HG03196 (cell line): Measurements from ENCODE around the gene SDR9C7.
"Not testable (repeated sequence)": the region's sequence is repeated elsewhere in the genome, so short reads cannot be mapped to it uniquely, and the experiment has no call there.

Source experiments
- ATAC-seq: cut with Tn5 transposase; IDR thresholded peaks from one replicate; pipeline ENCODE4 v1.9.1; 2021; ENCODE audit not compliant: unreplicated experiment

SDR9C7 gene

GRCh38 chr12:56933826-56934625 lies at the start of gene SDR9C7:
Gene SDR9C7, minus strand, starts transcription at chr12:56934408. Its CDS starts 147 bp downstream, at chr12:56934261.
- ATAC-seq = no peak

DNA sequence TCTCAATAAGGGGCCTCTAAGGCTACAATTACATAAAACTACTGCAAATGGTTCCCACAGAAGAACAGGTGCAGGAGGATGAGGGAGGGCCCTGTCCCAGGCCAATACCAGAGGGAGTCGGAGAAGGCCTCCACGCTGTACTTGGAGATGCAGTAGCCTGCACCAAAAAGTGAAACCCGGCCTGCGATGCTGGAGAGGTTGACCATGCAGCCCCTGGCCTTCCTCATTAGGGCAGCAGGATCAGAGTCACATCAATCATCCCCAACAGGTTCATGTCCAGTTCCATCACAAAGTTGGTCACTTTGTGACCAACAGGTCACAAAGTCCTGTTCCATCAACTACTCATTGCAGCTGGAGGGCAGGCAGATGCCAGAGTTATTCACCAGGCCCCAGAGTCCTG lies 49.2 kb upstream of the SDR9C7 start:
- ATAC-seq = no peak

DNA sequence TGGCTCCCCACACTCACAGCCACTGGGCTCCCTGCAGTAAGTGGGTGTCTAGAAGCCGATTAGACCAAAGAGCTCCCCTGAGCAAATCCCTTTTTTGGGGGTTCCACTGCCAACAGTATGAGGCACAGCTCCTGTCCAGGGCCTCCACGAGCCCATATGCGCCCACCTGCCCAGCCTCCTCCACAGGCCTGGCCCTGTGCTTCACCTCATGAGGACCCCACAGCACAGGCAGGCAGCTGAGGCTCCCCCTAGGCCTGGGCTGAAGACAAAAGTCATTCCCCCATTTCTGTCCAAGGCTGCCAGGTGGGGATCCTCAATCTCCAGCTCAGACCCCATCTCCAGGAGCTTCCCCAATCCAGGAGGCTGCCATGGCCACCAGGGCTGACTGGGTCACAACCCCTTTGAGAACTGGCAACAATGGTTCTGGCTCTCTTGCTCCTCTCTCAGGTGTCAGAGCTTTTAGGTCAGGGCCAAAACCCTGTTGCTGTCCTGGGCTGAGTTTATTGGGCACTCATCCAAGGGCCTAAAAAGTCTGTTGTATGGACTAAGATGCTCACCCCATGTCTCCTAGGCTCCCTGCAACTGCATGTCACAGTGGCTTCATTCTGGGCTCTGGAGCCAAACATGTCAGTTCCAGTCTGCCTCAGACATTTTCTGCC lies 48.5 kb upstream of the SDR9C7 start:
- not testable (repeated sequence) for ATAC-seq

GRCh38 chr12:56980941-56981530 lies 46.8 kb upstream of the SDR9C7 start:
- no peak for ATAC-seq

DNA sequence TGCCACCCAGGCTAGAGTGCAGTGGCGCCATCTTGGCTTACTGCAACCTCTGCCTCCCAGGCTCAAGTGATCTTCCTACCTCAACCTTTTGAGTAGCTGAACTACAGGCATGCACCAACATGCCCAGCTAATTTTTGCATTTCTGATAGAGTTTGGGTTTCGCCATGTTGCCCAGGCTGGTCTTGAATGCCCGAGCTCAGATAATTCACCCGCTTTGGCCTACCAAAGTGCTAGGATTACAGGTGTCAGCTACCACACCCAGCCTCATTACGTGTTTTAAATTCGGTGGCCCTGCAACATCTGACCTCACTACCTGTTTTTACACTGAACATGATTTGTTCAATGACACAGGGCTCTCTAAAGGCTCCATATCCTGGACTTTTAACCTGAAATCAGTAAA lies 46.1 kb upstream of the SDR9C7 start:
- no peak for ATAC-seq

- ATAC-seq = no peak
These were observed 45.4 kb upstream of the SDR9C7 start for GRCh38 chr12:56979628-56980027.

GRCh38 chr12:56978397-56979138 lies 44.4 kb upstream of the SDR9C7 start:
- ATAC-seq = no peak

DNA sequence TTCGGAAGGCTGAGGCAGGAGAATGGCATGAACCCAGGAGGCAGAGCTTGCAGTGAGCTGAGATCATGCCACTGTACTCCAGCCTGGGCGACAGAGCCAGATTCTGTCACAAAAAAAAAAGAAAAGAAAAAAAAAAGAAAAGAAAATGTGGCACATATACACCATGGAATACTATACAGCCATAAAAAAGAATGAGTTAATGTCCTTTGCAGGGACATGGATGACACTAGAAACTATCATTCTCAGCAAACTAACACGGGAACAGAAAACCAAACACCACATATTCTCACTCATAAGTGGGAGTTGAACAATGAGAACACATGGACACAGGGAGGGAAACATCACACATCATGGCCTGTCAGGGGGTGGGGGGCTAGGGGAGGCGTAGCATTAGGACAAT lies 43.2 kb upstream of the SDR9C7 start:
- not testable (repeated sequence) for ATAC-seq

GRCh38 chr12:56974224-56974623 lies 40.0 kb upstream of the SDR9C7 start:
- not testable (repeated sequence) for ATAC-seq

DNA sequence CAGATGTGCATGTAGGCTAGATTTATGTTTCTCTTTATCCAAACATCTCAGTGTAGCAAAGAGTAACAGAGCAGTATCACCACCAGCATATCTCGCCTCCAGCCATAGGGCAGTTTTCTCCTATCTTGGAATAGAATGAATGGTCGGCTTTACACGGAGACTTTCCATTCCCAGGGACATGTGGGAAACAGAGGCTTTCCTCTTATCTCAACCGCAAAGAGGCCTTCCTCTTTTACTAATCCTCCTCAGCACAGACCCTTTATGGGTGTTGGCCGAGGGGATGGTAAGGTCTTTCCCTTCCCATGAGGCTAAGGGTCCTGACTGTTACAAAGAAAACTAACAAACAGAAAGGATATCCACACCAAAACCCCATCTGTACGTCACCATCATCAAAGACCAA lies 34.7 kb upstream of the SDR9C7 start:
- ATAC-seq = not testable (repeated sequence)

DNA sequence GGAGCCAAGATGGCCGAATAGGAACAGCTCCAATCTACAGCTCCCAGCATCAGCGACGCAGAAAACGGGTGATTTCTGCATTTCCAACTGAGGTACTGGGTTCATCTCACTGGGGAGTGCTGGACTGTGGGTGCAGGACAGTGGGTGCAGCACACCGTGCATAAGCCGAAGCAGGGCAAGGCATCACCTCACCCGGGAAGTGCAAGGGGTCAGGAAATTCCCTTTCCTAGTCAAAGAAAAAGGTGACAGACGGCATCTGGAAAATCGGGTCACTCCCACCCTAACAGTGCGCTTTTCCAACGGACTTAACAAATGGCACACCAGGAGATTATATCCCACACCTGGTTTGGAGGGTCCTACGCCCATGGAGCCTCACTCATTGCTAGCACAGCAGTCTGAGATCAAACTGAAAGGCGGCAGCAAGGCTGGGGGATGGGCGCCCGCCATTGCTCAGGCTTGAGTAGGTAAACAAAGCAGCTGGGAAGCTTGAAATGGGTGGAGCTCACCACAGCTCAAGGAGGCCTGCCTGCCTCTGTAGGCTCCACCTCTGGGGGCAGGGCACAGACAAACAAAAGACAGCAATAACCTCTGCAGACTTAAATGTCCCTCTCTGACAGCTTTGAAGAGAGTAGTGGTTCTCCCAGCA lies 31.9 kb upstream of the SDR9C7 start:
- ATAC-seq = not testable (repeated sequence)

DNA sequence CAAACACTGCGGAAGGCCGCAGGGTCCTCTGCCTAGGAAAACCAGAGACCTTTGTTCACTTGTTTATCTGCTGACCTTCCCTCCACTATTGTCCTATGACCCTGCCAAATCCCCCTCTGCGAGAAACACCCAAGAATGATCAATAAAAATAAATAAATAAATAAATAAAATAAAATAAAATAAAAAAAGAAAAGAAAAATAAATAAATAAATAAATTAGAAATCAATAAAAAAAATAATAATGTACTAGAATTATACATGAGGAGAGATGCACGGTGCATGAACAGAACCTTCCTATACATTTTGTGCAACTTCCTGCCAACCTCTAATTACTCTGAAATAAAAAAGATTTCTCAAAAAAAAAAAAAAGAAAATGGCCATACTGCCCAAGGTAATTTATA lies 30.9 kb upstream of the SDR9C7 start:
- not testable (repeated sequence) for ATAC-seq

DNA sequence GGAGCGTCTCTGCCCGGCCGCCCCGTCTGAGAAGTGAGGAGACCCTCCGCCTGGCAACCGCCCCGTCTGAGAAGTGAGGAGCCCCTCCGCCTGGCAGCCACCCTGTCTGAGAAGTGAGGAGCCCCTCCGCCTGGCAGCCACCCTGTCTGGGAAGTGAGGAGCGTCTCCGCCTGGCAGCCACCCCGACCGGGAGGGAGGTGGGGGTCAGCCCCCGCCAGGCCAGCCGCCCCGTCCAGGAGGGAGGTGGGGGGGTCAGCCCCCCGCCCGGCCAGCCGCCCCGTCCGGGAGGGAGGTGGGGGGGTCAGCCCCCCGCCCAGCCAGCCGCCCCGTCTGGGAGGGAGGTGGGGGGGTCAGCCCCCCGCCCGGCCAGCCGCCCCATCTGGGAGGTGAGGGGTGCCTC lies 29.3 kb upstream of the SDR9C7 start:
- not testable (repeated sequence) for ATAC-seq

DNA sequence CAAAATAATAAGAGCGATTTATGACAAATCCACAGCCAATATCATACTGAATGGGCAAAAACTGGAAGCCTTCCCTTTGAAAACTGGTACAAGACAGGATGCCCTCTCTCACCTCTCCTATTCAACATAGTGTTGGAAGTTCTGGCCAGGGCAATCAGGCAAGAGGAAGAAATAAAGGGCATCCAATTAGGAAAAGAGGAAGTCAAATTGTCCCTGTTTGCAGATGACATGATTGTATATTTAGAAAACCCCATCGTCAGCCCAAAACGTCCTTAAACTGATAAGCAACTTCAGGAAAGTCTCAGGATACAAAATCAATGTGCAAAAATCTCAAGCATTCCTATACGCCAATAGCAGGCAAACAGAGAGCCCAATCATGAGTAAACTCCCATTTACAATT lies 28.0 kb upstream of the SDR9C7 start:
- ATAC-seq = not testable (repeated sequence)

DNA sequence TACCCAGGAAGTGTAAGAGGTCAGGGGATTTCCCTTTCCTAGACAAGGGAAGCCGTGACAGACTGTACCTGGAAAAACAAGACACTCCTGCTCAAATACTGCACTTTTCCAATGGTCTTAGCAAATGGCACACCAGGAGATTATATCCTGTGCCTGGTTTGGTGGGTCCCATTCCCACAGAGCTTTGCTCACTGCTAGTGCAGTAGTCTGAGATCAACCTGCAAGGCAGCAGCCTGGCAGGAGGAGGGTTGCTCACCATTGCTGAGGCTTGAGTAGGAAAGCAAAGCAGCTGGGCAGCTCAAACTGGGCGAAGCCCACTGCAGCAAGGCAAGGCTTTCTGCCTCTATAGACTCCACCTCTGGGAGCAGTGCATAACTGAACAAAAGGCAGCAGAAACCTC lies 24.2 kb upstream of the SDR9C7 start:
- no peak for ATAC-seq

- no peak for ATAC-seq
These were observed 23.2 kb upstream of the SDR9C7 start, which contains the start of gene RDH16 for GRCh38 chr12:56957229-56958052. Gene RDH16, minus strand, starts transcription at chr12:56957608. Its CDS starts 146 bp downstream, at chr12:56957462.

DNA sequence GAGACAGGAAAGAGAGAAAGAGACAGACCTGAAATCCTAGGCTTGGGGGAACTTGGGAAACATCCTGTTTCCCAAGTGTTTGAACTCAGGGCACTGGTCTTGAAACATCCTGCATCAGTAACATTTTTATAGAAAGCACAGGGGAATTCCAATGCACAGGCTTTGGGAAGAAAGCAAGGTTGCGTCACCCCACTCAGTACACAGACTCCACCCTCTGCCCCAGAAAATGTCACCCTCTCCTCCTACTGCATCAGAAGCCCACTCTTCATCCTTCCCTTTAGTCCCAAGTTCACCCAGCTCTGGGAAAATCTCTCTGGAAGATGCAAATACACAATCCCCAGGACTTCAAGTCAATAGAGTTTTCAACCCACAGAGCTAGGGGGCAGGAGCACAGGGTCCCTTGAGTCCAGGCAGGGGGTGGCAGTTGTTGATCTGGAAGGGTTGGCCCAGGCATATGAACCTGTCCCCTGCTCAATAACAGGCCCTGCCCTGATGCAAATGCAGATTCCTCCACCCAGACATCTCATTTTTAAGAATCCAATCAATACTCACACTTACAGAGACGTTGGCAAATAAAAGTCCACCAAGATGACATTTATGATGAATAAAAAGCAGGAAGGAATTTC lies 21.5 kb upstream of the SDR9C7 start:
- ATAC-seq = no peak

DNA sequence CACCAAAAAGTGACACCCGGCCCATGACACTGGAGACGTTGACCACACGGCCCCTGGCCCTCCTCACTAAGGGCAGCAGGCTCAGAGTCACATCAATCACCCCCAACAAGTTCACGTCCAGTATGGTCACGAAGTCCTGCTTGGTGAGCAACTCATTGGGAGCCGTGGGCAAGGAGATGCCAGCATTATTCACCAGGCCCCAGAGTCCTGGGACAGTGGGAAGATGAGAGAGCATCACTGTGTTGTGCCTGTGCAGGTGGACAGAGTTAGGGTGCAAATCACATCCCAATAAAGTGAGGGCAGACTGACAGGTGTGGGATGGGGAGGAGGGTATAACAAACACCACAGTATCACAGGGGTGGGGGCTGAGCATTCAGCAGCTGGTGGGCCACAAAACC lies 20.7 kb upstream of the SDR9C7 start:
- ATAC-seq = no peak
